A549 treated with CpdA at 1 μM for 4 hours (cell line): ENCODE measurements around the gene RAB40AL. TPM values are rescaled to one million over a fixed set of nuclear protein-coding genes. Genes with fewer than 3 reads are reported as not detected.

ENCODE experiments used
- total RNA-seq: library from RNA; stranded (reverse); fragments of 200-300 nt; extraction: Qiagen RNA extraction; gene quantifications from 5 replicates; pipeline ENCODE4 v1.2.3, GENCODE V29; 2022; ENCODE audit warnings: low read depth

RAB40AL gene
- 0.09 to 0.26 TPM in 2 of 5 replicates, not detected in the others for total RNA-seq

GRCh38 chrX:102936972-102937371, at the start of gene RAB40AL:
Gene RAB40AL (plus strand): TSS chrX:102937272. CDS start chrX:102937319, 47 bp downstream.

Other genes starting within 250 kb of the RAB40AL start
- gene GPRASP2, start 224.8 kb upstream of the RAB40AL start, total RNA-seq: 4.7 to 7.2 TPM (median 6.9 TPM) in 5 replicates
- 3.2 to 4.7 TPM (median 3.9 TPM) in 5 replicates for gene GPRASP3, start 216.5 kb upstream of the RAB40AL start, total RNA-seq
- not detected in 5 replicates for gene BEX1, start 126.9 kb downstream of the RAB40AL start, total RNA-seq
- gene NXF3, start 155.9 kb downstream of the RAB40AL start, total RNA-seq: 0.11 TPM in 1 of 5 replicates, not detected in the others